WTC11 (cell line): Measurements from ENCODE around the gene ITLN2.

Source experiments
- ATF3 ChIP-seq: sonication (generic); formaldehyde crosslinking; conservative IDR thresholded peaks from 2 replicates; pipeline ENCODE4 v1.8.1; 2022; ENCODE audit warnings: mild to moderate bottlenecking, missing genetic modification reagents
- CTCF ChIP-seq: fragments of 200-600 bp; IDR thresholded peaks from 2 replicates; pipeline ENCODE4 v1.8.0; 2022; ENCODE audit warnings: antibody characterized with exemption
- E2F1 ChIP-seq: sonication (generic); formaldehyde crosslinking; IDR thresholded peaks from 2 replicates; pipeline ENCODE4 v1.8.0; 2022; ENCODE audit warnings: mild to moderate bottlenecking, missing genetic modification reagents
- ERG ChIP-seq: fragments of 250-450 bp; sonication (Bioruptor Pico); IDR thresholded peaks from 2 replicates; pipeline ENCODE4 v1.8.0; 2021; ENCODE audit warnings: mild to moderate bottlenecking
- SMAD3 ChIP-seq: sonication (generic); formaldehyde crosslinking; IDR thresholded peaks from 2 replicates; pipeline ENCODE4 v1.8.0; 2022; ENCODE audit warnings: missing genetic modification reagents, mild to moderate bottlenecking, borderline replicate concordance
- ZBTB21 ChIP-seq: sonication (generic); formaldehyde crosslinking; IDR thresholded peaks from 2 replicates; pipeline ENCODE4 v1.8.1; 2023; ENCODE audit warnings: mild to moderate bottlenecking, missing genetic modification reagents, borderline replicate concordance
- ZBTB43 ChIP-seq: sonication (generic); formaldehyde crosslinking; IDR thresholded peaks from 2 replicates; pipeline ENCODE4 v1.8.1; 2023; ENCODE audit warnings: mild to moderate bottlenecking, missing genetic modification reagents
- TF ChIP-seq, protein P1 (sequence below): sonication (generic); formaldehyde crosslinking; IDR thresholded peaks from 2 replicates; pipeline ENCODE4 v1.8.0; 2023; ENCODE audit warnings: missing genetic modification reagents
- TF ChIP-seq, protein P2 (sequence below): sonication (generic); formaldehyde crosslinking; IDR thresholded peaks from 2 replicates; pipeline ENCODE4 v1.8.0; 2022; ENCODE audit warnings: missing genetic modification reagents
- TF ChIP-seq, protein P3 (sequence below): sonication (generic); formaldehyde crosslinking; IDR thresholded peaks from 2 replicates; pipeline ENCODE4 v1.8.1; 2023; ENCODE audit warnings: mild to moderate bottlenecking, moderate library complexity, missing genetic modification reagents

DNA sequence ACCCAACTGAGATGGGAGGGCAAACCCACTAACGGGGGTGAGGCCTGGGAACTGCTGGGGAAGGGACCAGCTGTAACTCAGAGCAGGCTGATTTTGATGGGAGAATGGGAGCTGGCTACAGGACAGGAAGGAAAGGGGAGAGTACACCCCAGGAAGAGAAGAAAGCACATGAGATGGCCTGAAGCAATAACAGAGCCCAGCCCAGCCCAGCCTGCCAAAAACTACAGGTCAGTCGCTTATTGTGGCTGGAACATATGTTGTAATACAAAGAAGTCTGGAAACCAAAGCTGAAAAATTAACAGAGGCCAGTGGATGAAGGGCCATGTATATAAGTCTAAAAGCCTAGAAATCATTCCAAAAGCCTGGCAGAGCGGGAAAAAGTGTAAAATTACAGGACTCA lies 1.6 kb downstream of the ITLN2 start:
- TF ChIP-seq CTCF, result no peak
- TF ChIP-seq, protein P1, sequence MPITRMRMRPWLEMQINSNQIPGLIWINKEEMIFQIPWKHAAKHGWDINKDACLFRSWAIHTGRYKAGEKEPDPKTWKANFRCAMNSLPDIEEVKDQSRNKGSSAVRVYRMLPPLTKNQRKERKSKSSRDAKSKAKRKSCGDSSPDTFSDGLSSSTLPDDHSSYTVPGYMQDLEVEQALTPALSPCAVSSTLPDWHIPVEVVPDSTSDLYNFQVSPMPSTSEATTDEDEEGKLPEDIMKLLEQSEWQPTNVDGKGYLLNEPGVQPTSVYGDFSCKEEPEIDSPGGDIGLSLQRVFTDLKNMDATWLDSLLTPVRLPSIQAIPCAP (CRISPR knock-in tag), result no peak
- TF ChIP-seq, protein P2, sequence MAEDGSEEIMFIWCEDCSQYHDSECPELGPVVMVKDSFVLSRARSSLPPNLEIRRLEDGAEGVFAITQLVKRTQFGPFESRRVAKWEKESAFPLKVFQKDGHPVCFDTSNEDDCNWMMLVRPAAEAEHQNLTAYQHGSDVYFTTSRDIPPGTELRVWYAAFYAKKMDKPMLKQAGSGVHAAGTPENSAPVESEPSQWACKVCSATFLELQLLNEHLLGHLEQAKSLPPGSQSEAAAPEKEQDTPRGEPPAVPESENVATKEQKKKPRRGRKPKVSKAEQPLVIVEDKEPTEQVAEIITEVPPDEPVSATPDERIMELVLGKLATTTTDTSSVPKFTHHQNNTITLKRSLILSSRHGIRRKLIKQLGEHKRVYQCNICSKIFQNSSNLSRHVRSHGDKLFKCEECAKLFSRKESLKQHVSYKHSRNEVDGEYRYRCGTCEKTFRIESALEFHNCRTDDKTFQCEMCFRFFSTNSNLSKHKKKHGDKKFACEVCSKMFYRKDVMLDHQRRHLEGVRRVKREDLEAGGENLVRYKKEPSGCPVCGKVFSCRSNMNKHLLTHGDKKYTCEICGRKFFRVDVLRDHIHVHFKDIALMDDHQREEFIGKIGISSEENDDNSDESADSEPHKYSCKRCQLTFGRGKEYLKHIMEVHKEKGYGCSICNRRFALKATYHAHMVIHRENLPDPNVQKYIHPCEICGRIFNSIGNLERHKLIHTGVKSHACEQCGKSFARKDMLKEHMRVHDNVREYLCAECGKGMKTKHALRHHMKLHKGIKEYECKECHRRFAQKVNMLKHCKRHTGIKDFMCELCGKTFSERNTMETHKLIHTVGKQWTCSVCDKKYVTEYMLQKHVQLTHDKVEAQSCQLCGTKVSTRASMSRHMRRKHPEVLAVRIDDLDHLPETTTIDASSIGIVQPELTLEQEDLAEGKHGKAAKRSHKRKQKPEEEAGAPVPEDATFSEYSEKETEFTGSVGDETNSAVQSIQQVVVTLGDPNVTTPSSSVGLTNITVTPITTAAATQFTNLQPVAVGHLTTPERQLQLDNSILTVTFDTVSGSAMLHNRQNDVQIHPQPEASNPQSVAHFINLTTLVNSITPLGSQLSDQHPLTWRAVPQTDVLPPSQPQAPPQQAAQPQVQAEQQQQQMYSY (CRISPR knock-in tag), result no peak
- TF ChIP-seq, protein P3, sequence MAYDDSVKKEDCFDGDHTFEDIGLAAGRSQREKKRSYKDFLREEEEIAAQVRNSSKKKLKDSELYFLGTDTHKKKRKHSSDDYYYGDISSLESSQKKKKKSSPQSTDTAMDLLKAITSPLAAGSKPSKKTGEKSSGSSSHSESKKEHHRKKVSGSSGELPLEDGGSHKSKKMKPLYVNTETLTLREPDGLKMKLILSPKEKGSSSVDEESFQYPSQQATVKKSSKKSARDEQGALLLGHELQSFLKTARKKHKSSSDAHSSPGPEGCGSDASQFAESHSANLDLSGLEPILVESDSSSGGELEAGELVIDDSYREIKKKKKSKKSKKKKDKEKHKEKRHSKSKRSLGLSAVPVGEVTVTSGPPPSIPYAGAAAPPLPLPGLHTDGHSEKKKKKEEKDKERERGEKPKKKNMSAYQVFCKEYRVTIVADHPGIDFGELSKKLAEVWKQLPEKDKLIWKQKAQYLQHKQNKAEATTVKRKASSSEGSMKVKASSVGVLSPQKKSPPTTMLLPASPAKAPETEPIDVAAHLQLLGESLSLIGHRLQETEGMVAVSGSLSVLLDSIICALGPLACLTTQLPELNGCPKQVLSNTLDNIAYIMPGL (CRISPR knock-in tag), result no peak
- no peak for TF ChIP-seq ZBTB43 (CRISPR knock-in tag)
- TF ChIP-seq ZBTB21, result no peak
- no peak for TF ChIP-seq ATF3 (CRISPR knock-in tag)
- no peak for TF ChIP-seq ERG
- TF ChIP-seq SMAD3 (CRISPR knock-in tag), result no peak
- no peak for TF ChIP-seq E2F1 (CRISPR knock-in tag)
